ENCODE results near the gene GP1BA. TPM values are rescaled to one million over a fixed set of nuclear protein-coding genes. Genes with fewer than 3 reads are reported as not detected.
A peak's percentile ranks its signal among the peaks of the same experiment; 100 is the strongest.

Gene GP1BA
- total RNA-seq, 6 experiments from 2014 or later = 0.13 to 0.20 (median 0.15) TPM; not detected in 3

DNA sequence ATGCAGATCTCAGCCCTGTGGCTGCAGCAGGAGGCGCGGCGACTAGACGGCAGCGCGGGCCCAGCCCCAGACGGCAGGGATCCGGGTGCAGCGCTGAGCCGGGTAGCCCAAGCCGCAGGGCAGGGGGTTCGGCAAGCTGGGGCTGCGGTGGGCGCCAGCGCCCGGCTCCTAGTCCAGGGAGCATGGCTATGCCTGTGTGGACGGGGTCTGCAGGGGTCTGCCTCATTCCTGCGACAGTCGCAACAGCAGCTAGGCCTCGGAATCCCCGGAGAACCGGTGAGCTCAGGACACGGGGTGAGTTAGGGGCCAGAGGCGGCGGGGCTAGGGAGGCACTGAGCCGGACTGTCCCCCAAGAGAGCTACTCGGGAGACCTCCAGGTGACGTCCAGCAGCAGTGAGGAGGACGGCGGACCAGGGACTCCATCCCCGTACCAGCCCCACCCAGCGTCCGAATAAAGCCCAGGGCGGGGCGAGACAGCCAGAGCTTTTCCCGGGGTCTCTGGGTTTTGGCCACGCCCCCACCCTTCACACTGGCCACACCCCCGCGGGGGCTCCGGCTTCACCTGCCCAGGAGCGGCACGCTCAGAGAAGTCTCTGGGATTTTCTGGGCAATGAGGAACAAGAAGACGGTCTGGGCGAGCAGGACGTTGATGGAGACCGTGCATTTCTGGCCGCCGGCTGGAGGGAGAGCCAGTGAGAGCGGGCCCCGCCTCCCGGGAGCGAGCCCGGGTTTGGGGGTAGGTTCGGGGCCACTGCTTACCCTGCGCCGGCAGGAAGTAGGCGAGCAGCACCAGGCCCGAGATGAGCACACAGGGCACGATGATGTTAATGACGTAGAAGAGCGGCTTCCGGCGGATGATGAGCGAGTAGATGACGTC is 31.6 kb upstream of the GP1BA start:
- DNase-seq (peak in 2 of 3 donors; percentile 48 to 74), ATAC-seq (peak in 1 of 4 donors; percentile 5)
- Histone ChIP-seq H3K27me3 (no peaks in the 10 kb centered on the region), H3K4me3 (peak overlapping the region; percentile 27 to 60 (median 52)), H3K36me3 (peaks cover 0 to 14% (median 0%) of the 10 kb centered on the region in 4 donors), H3K9me3 (no peaks in the 10 kb centered on the region), H3K27ac (peak overlapping the region in 1 of 3 donors; percentile 62), H3K4me1 (peaks cover 0 to 32% (median 13%) of the 10 kb centered on the region in 4 donors)
- WGBS (ENCODE audit: insufficient coverage, low coverage, low lambda C conversion rate, missing lambda C conversion rate) = 70% methylated on average over 20 of the region's 65 CpGs
- no peak for TF ChIP-seq POLR2A (IDR thresholded peaks at IDR 0.05)
- TF ChIP-seq, protein P1, sequence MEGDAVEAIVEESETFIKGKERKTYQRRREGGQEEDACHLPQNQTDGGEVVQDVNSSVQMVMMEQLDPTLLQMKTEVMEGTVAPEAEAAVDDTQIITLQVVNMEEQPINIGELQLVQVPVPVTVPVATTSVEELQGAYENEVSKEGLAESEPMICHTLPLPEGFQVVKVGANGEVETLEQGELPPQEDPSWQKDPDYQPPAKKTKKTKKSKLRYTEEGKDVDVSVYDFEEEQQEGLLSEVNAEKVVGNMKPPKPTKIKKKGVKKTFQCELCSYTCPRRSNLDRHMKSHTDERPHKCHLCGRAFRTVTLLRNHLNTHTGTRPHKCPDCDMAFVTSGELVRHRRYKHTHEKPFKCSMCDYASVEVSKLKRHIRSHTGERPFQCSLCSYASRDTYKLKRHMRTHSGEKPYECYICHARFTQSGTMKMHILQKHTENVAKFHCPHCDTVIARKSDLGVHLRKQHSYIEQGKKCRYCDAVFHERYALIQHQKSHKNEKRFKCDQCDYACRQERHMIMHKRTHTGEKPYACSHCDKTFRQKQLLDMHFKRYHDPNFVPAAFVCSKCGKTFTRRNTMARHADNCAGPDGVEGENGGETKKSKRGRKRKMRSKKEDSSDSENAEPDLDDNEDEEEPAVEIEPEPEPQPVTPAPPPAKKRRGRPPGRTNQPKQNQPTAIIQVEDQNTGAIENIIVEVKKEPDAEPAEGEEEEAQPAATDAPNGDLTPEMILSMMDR (IDR thresholded peaks at IDR 0.05) = no peak
- intact Hi-C loops (cut with DNase I) = loop anchor here in 1 of 2 donors (5.0 kb wide), 1 partner anchor 162 kb away; no protein-coding TSS in a partner anchor

DNA sequence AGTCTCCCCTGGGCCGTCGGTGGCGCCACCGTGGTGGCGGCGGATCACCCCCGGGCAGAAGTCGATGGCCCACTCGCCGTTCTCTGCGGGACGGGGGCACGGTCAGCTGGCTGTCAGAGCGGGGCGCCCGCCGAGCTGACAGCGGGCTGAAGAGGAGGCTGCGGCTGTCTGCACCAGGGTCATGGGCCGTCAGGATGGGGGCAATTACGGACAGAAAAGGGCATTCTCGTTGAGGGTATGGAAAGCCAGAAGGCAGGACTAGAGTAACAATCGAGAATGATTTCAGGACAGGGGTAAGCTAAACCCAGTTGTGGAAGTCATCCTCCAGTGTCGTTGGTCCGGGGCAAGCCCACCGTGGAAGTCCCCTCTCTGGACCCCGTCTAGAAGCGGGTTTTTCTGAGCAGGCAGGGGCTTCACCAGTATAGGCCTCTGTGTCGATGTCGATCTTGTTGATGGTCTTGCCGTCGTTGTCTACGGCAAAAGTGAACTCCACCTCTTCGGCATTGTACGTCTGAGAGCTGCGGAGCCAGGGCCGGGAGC is 30.9 kb upstream of the GP1BA start:
- Histone ChIP-seq H3K4me3 (peak overlapping the region in 1 of 3 donors; percentile 27), H3K36me3 (peaks cover 0 to 11% (median 0%) of the 10 kb centered on the region in 4 donors), H3K4me1 (peaks cover 0 to 32% (median 13%) of the 10 kb centered on the region in 4 donors), H3K9me3 (no peaks in the 10 kb centered on the region), H3K27me3 (no peaks in the 10 kb centered on the region), H3K27ac (peak overlapping the region in 1 of 3 donors; percentile 62)
- 86% methylated on average over 5 of the region's 37 CpGs for WGBS (ENCODE audit: insufficient coverage, low coverage, low lambda C conversion rate, missing lambda C conversion rate)
- intact Hi-C loops (cut with DNase I) = loop anchor here in 1 of 2 donors (5.0 kb wide), 1 partner anchor 161 kb away; no protein-coding TSS in a partner anchor
- ATAC-seq (no peak), DNase-seq (no peak)
- TF ChIP-seq, protein P1 (IDR thresholded peaks at IDR 0.05) = no peak
- TF ChIP-seq POLR2A (IDR thresholded peaks at IDR 0.05) = no peak

DNA sequence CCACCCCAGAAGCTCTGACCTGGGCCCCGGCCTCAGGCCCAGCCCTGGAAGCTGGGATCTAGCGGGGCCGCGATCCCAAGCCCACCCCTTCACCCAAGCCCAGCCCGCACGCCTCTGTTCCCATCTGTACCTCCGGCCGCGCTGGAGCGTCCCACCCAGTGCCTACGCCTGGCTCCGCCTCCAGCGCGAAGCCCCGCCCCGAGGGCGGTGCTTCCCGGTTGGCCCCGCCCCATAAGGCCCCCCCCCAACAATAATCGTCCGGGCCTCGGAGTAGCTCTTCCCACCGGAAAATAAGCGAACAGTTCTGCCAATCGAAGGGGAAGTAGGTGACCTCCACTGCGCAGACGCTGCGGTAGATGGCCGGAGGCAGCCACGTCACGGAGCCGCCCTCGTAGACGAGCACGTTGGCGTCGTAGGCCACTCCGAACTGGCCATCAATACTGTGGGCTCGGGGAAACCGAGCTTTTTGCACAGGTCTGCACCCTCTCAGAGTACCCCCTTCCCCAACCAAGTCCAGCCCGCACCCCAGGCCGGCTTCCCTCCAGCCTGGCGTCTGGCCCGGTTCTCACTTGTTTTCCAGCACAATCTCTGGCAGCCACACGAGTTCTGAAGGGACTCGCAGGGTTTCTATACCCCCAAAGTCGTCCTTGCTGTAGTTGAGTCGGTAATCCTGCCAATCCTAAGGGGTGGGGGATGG is 30.3 kb upstream of the GP1BA start:
- 68% methylated on average over 13 of the region's 48 CpGs for WGBS (ENCODE audit: insufficient coverage, low coverage, low lambda C conversion rate, missing lambda C conversion rate)
- H3K27me3 ChIP-seq = no peaks in the 10 kb centered on the region
- DNase-seq (peak in 2 of 3 donors; percentile 68 to 87), ATAC-seq (peak; percentile 8 to 62 (median 43))
- H3K27ac ChIP-seq = peak overlapping the region in 2 of 3 donors; percentile 43 to 75
- peak overlapping the region in 1 of 3 donors; percentile 27 for H3K4me3 ChIP-seq
- no peaks in the 10 kb centered on the region for H3K9me3 ChIP-seq
- H3K4me1 ChIP-seq = peaks cover 0 to 32% (median 13%) of the 10 kb centered on the region in 4 donors
- H3K36me3 ChIP-seq = peaks cover 0 to 5% (median 0%) of the 10 kb centered on the region in 4 donors
- TF ChIP-seq POLR2A (IDR thresholded peaks at IDR 0.05) = no peak
- TF ChIP-seq, protein P1 (IDR thresholded peaks at IDR 0.05) = no peak
- intact Hi-C loops (cut with DNase I) = loop anchor here in 1 of 2 donors (5.0 kb wide), 1 partner anchor 161 kb away; no protein-coding TSS in a partner anchor

DNA sequence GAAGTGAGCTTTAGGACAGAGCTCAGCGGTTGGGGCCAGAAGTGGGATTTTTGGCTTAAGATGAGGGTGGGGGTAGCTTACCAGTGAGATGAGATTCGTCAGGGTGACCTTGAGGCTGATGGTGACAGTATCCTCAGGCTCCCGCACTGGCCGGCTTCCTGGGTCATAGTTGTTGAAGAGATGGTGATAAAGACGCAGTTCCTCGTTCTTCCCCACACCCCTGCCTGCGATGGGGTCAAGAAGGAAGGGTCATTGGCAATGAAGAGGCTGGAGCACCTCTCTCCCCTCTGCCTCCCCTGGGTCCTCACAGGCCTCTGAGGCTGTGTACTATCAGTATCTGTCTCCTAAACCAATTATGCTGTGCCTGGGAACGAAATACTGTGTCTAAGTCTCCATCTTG is 29.5 kb upstream of the GP1BA start:
- DNase-seq (peak in 1 of 3 donors; percentile 53), ATAC-seq (no peak)
- intact Hi-C loops (cut with DNase I) = loop anchor here in 1 of 2 donors (5.0 kb wide), 1 partner anchor 160 kb away; no protein-coding TSS in a partner anchor
- Histone ChIP-seq H3K4me3 (no peak overlapping the region), H3K9me3 (no peaks in the 10 kb centered on the region), H3K36me3 (no peaks in the 10 kb centered on the region), H3K4me1 (peaks cover 0 to 27% (median 13%) of the 10 kb centered on the region in 4 donors), H3K27me3 (no peaks in the 10 kb centered on the region), H3K27ac (peak overlapping the region in 1 of 3 donors; percentile 75)
- TF ChIP-seq, protein P1 (IDR thresholded peaks at IDR 0.05) = no peak
- TF ChIP-seq POLR2A (IDR thresholded peaks at IDR 0.05) = no peak
- WGBS (ENCODE audit: insufficient coverage, low coverage, low lambda C conversion rate, missing lambda C conversion rate) = 40% methylated on average over 4 of the region's 8 CpGs
